IPS-18a (cell line): ENCODE measurements around the gene HES6.

Source experiments
- H3K27ac ChIP-seq: one replicate; pipeline ENCODE4 v1.5.1; 2013; ENCODE audit warnings: low read length
- H3K27me3 ChIP-seq: one replicate; pipeline ENCODE4 v1.6.1; 2013; ENCODE audit warnings: mild to moderate bottlenecking, low read length; ENCODE audit not compliant: control insufficient read depth, insufficient read depth
- H3K36me3 ChIP-seq: one replicate; pipeline ENCODE4 v1.6.1; 2013; ENCODE audit warnings: low read depth, low read length; ENCODE audit not compliant: control insufficient read depth
- H3K4me1 ChIP-seq: one replicate; pipeline ENCODE4 v1.6.1; 2013; ENCODE audit warnings: low read depth, low read length; ENCODE audit not compliant: control insufficient read depth
- H3K4me3 ChIP-seq: one replicate; pipeline ENCODE4 v1.5.1; 2013; ENCODE audit warnings: low read length
- H3K9ac ChIP-seq: one replicate; pipeline ENCODE4 v1.6.1; 2013; ENCODE audit warnings: mild to moderate bottlenecking, low read length, moderate library complexity
- H3K9me3 ChIP-seq: one replicate; pipeline ENCODE4 v1.6.1; 2013; ENCODE audit warnings: low read depth, low read length; ENCODE audit not compliant: control insufficient read depth

HES6 gene

GRCh38 chr2:238259061-238260020, 19.5 kb upstream of the HES6 start:
- no peak overlapping the region for H3K9ac ChIP-seq
- H3K27ac ChIP-seq, result no peak overlapping the region

GRCh38 chr2:238257786-238258700, 18.2 kb upstream of the HES6 start:
- Histone ChIP-seq H3K36me3 (peaks cover 3% of the 10 kb centered on the region), H3K9me3 (no peaks in the 10 kb centered on the region), H3K4me3 (no peak overlapping the region), H3K4me1 (no peaks in the 10 kb centered on the region), H3K27ac (no peak overlapping the region), H3K9ac (no peak overlapping the region), H3K27me3 (no peaks in the 10 kb centered on the region)

More at GRCh38 chr2:238259061-238260020, 19.5 kb upstream of the HES6 start:
- Histone ChIP-seq H3K36me3 (peaks cover 3% of the 10 kb centered on the region), H3K27me3 (no peaks in the 10 kb centered on the region), H3K4me1 (peaks cover 3% of the 10 kb centered on the region), H3K4me3 (no peak overlapping the region), H3K9me3 (no peaks in the 10 kb centered on the region)

GRCh38 chr2:238256594-238257104, 16.8 kb upstream of the HES6 start:
- H3K36me3 ChIP-seq, result peaks cover 3% of the 10 kb centered on the region
- no peak overlapping the region for H3K27ac ChIP-seq
- H3K27me3 ChIP-seq, result no peaks in the 10 kb centered on the region
- no peak overlapping the region for H3K9ac ChIP-seq
- H3K9me3 ChIP-seq, result no peaks in the 10 kb centered on the region
- no peak overlapping the region for H3K4me3 ChIP-seq
- no peaks in the 10 kb centered on the region for H3K4me1 ChIP-seq

GRCh38 chr2:238256111-238256510, 16.3 kb upstream of the HES6 start:
- Histone ChIP-seq H3K36me3 (peaks cover 3% of the 10 kb centered on the region), H3K9me3 (no peaks in the 10 kb centered on the region), H3K4me1 (no peaks in the 10 kb centered on the region), H3K27ac (no peak overlapping the region), H3K27me3 (no peaks in the 10 kb centered on the region), H3K9ac (no peak overlapping the region), H3K4me3 (no peak overlapping the region)

GRCh38 chr2:238255636-238256035, 15.8 kb upstream of the HES6 start:
- H3K27ac ChIP-seq, result no peak overlapping the region
- H3K36me3 ChIP-seq, result peaks cover 3% of the 10 kb centered on the region
- no peak overlapping the region for H3K4me3 ChIP-seq
- no peaks in the 10 kb centered on the region for H3K4me1 ChIP-seq
- H3K27me3 ChIP-seq, result no peaks in the 10 kb centered on the region
- H3K9me3 ChIP-seq, result no peaks in the 10 kb centered on the region
- no peak overlapping the region for H3K9ac ChIP-seq

- Histone ChIP-seq H3K27me3 (no peaks in the 10 kb centered on the region), H3K9me3 (no peaks in the 10 kb centered on the region), H3K27ac (no peak overlapping the region), H3K4me3 (no peak overlapping the region), H3K36me3 (peaks cover 3% of the 10 kb centered on the region), H3K4me1 (no peaks in the 10 kb centered on the region), H3K9ac (no peak overlapping the region)
Observed at GRCh38 chr2:238255151-238255551, 15.3 kb upstream of the HES6 start.

- no peaks in the 10 kb centered on the region for H3K27me3 ChIP-seq
- H3K36me3 ChIP-seq, result peaks cover 3% of the 10 kb centered on the region
Observed at GRCh38 chr2:238254095-238254723, 14.4 kb upstream of the HES6 start.

GRCh38 chr2:238252766-238253630, 13.2 kb upstream of the HES6 start:
- Histone ChIP-seq H3K4me3 (no peak overlapping the region), H3K9ac (no peak overlapping the region), H3K9me3 (no peaks in the 10 kb centered on the region), H3K36me3 (peaks cover 3% of the 10 kb centered on the region), H3K27ac (no peak overlapping the region), H3K4me1 (no peaks in the 10 kb centered on the region), H3K27me3 (no peaks in the 10 kb centered on the region)

More at GRCh38 chr2:238254095-238254723, 14.4 kb upstream of the HES6 start:
- H3K4me1 ChIP-seq, result no peaks in the 10 kb centered on the region
- no peaks in the 10 kb centered on the region for H3K9me3 ChIP-seq
- no peak overlapping the region for H3K9ac ChIP-seq
- H3K4me3 ChIP-seq, result no peak overlapping the region
- H3K27ac ChIP-seq, result no peak overlapping the region

- Histone ChIP-seq H3K9me3 (no peaks in the 10 kb centered on the region), H3K4me3 (no peak overlapping the region), H3K4me1 (no peaks in the 10 kb centered on the region), H3K9ac (no peak overlapping the region), H3K36me3 (peaks cover 3% of the 10 kb centered on the region), H3K27me3 (no peaks in the 10 kb centered on the region), H3K27ac (no peak overlapping the region)
Observed at GRCh38 chr2:238251986-238252385, 12.1 kb upstream of the HES6 start.

- H3K36me3 ChIP-seq, result peaks cover 3% of the 10 kb centered on the region
Observed at GRCh38 chr2:238251331-238251730, 11.5 kb upstream of the HES6 start.

More at GRCh38 chr2:238251331-238251730, 11.5 kb upstream of the HES6 start:
- Histone ChIP-seq H3K9ac (no peak overlapping the region), H3K27me3 (no peaks in the 10 kb centered on the region), H3K4me1 (no peaks in the 10 kb centered on the region), H3K27ac (no peak overlapping the region), H3K4me3 (no peak overlapping the region), H3K9me3 (no peaks in the 10 kb centered on the region)
